ENCODE results near the gene C1orf146.
"Not testable (repeated sequence)": the region's sequence is repeated elsewhere in the genome, so short reads cannot be mapped to it uniquely, and the experiment has no call there.

The C1orf146 gene

DNA sequence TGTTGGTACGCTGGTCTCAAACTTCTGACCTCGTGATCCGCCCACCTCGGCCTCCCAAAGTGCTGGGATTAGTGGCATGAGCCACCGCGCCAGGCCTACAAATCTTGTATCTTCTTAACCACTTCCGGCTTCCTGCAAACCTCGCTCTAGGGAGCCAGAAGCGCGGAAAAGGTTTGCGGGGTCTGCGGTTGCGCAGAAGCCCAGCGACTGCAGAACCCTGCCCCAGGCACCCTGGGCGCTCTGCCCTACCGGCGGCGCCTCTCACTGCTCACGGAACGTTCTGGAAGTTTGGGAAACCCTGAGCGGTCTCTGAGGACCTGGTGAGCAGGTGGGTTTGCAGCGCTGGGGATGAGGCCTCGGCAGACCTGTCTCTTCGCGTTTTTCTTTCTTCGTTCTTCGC, at the start of gene C1orf146:
C1orf146 (plus strand) TSS at position 195 of the 400 bp plus-strand sequence. CDS start 13,506 bp downstream, outside the sequence.
- DNase-seq (ENCODE audit: low spot score) = no peak

DNA sequence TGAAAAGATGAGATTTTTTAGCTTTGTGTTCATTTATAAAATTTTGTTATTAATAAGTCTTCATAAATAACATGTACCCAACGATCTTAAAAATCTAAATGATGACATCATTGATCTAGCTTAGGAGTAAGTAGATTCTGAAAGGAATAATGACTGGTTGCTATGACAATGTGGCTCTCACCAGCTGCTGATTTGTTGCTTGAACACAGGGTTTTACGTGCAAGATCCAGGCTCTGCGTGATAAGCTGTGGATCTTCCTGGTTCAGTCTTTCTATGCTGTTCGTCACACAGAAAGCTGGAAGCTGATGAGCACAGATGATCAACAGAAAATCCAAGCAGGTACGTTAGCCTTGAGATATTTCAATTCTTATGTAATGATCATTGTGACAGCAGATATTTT, 49.1 kb upstream of the C1orf146 start:
- no peak for DNase-seq (ENCODE audit: low spot score)

DNA sequence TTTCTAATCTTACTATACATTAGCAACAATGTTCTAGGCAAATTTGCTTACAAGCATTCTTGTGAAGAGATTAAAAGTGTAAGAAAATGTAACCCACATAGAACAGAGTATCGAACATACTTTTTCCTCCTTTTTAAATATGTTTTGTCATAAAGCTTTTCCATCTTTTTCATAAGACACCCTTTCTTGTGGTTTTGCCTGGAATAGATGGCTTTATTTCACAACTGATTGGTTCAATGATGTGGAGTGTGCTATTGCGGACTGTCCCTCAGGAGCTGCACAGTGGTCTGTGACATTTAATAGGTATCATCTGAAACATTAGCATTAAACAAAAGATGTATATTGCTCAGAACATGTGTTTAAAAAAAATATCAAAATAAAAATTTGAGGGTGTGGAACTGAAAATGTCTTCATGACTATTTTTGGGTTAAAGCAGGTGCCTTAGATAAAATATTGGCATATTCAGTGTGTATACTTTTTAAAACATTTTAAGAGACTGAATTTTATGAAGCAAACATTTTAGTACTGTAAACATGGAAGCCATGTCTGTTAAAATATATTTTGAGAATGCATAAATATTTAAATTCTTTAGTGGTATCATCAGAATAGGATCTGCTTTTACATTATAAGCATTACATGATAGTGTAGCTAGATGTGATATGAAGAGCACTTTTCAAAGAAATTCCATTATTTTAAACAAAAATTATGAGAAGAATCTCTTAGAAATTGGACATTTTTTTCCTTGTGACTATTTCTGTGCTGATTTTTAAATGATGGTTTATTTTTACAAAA, 48.3 kb upstream of the C1orf146 start:
- DNase-seq (ENCODE audit: low spot score) = no peak

DNA sequence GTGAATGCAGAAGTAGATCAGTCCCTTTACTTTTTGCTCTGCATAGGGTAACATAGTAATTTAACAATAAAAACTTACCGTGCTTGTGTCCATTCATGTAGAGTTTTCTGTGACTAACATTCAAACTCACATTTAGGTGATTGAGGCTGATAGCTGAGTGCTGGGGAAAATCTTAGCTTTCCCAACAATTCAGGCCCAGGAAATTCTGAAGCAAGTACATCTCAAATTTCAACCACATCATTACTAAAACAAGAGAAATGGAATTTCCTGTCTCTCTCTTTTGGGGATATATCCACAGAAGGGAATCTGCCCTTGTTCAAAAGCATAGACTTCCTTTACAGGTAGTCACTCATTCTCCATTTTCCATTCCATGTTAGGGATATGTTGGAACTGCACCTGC, 33.1 kb upstream of the C1orf146 start:
- DNase-seq (ENCODE audit: low spot score) = no peak

DNA sequence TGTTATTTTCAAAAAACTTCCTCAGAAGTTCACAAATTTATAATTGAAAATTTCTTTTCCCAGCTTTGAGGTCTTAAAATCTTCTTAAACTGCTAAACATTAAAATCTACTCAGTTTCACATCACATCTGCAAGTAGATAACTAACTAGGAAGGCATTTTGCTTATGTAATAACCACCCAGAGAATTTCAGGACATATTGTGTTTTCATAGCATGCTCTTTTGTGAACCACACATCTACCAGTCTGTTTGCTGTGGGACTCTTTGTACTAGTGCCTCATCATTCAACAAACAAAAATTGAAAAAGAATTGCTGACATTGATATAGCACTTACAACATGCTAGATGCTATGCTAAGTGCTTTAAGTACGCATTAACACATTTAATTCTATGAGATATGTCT, 31.6 kb upstream of the C1orf146 start:
- no peak for DNase-seq (ENCODE audit: low spot score)

DNA sequence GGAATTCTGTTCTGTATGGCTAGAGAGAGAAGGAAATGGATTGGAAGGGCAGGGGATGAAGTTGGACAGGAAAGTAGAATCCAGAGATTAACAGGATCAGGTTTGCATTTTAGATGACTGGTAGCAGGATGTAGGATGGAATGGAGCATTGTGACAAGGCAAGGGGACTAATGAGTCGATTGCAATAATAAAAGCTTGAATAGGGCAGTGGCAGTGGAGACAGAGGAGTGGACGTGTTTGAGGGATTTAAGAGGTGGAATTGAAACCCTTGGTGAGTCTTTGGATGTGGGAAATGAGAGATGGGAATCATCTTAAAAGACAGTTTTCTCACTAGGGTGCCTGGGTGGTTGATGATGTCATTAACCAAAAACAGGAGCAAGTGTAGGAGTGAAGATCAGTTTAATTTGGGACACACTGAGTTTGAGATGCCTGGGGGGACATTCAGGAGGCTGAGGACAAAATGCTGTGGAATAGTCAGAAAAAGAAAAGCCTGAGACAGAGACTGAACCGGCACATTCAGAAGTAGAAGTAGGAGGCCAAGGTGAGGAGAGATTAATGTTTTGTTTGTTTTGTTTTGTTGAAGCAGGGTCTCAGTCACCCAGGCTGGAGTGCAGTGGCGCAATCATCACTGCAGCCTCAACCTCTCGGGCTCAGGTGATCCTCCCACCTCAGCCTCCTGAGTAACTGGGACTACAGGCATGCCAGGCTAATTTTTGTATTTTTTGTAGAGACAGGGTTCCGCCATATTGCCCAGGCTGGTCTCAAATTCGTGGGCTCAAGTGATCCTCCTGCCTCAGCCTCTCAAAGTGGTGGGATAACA, 29.1 kb upstream of the C1orf146 start:
- DNase-seq (ENCODE audit: low spot score) = no peak

DNA sequence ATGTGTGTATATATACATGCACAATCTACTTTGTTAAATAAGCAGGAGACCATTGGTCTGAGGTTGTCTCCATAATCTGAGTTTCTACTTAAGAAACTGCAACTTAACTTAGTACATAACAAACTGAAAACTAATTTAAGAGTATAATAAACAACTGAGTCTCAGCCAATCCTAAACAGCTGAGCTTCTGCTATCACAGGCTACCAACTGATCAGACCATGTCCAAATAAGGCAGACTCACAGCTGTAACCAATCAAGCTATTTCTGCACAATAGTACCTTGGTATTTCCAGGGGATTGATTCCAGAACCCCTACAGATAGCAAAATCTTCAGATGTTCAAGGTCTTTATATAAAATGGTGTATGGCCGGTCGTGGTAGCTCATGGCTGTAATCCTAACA, 26.0 kb upstream of the C1orf146 start:
- no peak for DNase-seq (ENCODE audit: low spot score)

- DNase-seq (ENCODE audit: low spot score) = no peak
Observed at GRCh38 chr1:92192246-92192645, 25.5 kb upstream of the C1orf146 start.

DNA sequence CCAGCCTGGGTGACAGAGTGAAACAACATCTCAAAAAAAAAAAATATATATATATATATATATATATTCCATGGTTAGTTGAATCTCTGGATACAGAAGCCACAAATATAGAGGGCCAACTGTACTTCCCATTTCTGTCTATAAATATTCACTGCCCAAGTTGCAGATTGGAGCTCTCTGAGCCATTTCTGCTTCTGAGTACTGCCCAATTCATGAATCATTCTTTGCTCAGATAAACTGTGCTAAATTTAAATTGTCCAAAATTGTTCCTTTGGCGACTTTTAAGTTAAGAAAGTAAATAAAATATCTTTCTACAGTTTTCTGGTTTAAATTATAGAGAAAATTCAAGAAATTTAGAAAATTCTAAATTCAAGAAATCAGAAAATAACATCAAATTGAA, 23.2 kb upstream of the C1orf146 start:
- DNase-seq (ENCODE audit: low spot score) = no peak

DNA sequence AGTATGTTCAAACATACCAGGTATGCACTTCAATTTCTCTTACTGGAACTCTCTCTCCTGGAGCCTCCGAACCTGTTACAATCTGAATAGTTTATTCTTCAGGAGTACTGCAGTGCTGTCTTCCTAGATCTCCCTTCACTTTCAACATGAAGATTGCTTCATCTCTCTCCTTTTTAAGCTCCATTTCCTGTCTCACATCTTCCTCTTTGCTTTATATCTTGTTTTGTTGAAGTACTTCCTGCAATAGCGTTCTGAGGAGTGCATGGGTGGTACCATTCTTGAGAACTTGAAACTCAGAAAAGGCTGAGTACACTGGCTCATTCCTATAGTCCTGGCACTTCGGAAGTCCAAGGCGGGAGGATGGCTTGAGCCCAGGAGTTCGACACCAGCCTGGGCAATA, 15.7 kb upstream of the C1orf146 start:
- DNase-seq (ENCODE audit: low spot score) = no peak

DNA sequence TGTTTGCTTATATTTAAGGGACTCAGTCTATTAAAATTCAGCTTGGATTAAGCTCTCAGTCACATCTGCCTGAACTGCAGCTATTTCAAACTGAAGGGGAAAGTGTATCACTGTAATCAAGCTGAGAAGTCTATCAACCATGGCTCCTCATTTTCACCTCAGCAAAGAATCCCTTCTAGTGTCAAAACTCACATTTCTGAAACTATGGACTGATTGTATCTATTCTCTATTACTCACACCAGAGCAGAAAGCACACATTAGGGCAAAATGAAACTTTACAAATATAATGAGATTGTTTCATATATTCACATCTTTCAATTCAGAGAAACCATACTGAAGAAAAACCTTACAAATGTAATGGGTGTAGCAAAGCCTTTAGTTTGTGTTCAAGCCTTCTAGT, 14.6 kb upstream of the C1orf146 start:
- no peak for DNase-seq (ENCODE audit: low spot score)

DNA sequence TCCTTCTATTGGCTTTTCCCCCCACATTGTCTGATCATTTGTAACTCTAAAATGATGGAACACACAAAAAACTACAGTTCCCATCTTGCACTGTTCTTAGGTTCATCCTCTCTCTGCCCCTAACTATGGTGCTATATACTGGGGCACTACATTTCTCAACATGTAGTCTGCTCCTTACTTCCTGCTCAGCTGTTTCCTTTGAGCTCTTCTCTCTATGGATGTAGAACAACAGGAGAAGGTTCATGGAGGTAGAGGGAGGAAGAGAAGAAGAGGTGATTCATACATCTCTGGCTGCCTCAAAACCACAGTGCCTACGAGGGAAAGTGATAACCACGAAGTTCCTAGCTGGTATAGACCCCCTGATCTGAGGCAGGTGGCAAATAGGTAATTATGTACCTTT, 7.0 kb upstream of the C1orf146 start:
- no peak for DNase-seq (ENCODE audit: low spot score)

DNA sequence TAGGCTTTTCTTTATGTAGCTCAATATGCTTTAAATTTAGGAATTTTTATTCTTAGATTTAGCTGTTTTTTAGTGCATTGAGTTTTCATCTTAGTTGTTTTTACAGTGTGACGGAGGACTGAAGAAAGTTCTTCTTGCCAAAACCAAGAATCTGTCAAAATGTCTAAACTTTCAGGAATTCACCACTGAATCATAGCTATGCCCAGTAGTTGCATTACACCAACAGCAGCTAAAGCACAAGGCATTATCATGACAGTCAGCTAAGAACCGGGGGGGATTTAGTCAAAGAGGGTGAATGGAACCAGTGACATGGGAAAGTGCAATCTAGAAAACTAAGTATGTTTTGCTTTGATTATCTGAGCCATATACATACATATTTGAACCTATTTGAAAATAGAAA, 6.5 kb upstream of the C1orf146 start:
- DNase-seq (ENCODE audit: low spot score) = no peak

GRCh38 chr1:92218559-92218958, 844 bp downstream of the C1orf146 start:
- no peak for DNase-seq (ENCODE audit: low spot score)

GRCh38 chr1:92219028-92219427, 1.3 kb downstream of the C1orf146 start:
- DNase-seq (ENCODE audit: low spot score) = no peak

- no peak for DNase-seq (ENCODE audit: low spot score)
Observed at GRCh38 chr1:92228401-92228800, 10.7 kb downstream of the C1orf146 start.

- no peak for DNase-seq (ENCODE audit: low spot score)
Observed at GRCh38 chr1:92230736-92231135, 13.0 kb downstream of the C1orf146 start.

DNA sequence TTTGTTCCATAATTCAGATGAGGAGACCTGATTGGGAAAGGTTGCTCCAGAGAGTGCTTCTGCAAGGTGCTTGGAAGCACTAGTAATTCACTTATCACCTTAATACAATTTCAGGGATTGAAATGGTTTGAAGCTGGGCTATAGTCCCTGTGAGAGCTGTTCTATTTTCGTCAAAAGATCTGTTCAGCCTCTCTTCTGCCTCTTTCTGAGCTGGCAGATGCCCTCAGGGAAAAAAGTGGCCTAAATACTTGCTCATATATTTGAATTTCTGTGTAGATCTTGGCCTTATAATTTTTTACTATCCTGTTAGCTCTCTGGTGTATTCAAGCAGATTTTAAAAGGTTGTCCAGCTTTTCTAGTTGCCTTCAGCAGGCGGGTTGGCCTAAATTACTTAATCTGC, 22.3 kb downstream of the C1orf146 start:
- DNase-seq (ENCODE audit: low spot score) = no peak

- no peak for DNase-seq (ENCODE audit: low spot score)
Observed at GRCh38 chr1:92244376-92244775, 26.7 kb downstream of the C1orf146 start.

- DNase-seq (ENCODE audit: low spot score) = not testable (repeated sequence)
Observed at GRCh38 chr1:92254714-92255113, 37.0 kb downstream of the C1orf146 start.

DNA sequence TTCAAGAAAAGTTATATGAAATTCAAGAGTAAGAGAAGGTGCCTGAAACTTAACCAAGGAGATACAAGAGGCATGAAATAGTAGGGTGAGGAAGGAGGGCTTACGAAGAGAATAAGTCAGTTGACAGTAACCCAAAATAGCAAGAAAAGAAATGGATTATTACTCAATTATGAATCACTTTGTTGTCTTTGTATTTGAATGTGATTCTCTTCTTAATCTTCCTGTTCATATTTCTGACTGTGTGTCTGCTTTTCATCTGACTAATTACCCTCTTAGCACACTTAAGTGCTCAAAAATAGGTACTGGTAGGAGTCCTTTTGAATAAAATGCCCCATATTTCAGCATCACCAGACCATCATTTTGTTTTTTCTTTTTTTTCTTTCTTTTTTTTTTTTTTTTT, 41.6 kb downstream of the C1orf146 start:
- no peak for DNase-seq (ENCODE audit: low spot score)

DNA sequence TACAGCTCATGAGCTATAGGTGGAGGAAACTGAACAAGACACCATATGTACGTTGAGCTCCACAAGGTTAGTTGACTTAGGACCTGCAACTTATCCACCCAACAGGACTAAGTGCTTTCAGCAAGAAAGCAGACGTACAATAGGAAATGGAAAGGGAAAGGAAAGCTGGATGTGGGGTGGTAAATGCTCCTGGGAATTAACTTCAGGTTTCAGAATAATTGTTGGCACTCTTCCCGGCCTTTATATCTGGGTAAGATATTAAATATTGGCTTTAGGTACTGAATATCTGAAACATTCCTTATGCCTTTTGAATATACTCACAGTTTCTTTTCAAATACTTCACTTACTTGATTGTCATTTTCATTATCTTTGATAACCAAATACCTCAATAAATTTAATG, 44.8 kb downstream of the C1orf146 start:
- DNase-seq (ENCODE audit: low spot score) = no peak

- DNase-seq (ENCODE audit: low spot score) = no peak
Observed at GRCh38 chr1:92273039-92273438, 55.3 kb downstream of the C1orf146 start.
